Measurements from ENCODE around the gene SNED1.

The SNED1 gene

GRCh38 chr2:241068942-241069810 is 70.8 kb downstream of the SNED1 start:
- no peak for DNase-seq

GRCh38 chr2:241069821-241070281 is 71.4 kb downstream of the SNED1 start:
- DNase-seq, result no peak

- DNase-seq, result no peak
Observed at GRCh38 chr2:241070361-241070760, 71.9 kb downstream of the SNED1 start.

GRCh38 chr2:241070811-241071676 is 72.6 kb downstream of the SNED1 start:
- DNase-seq, result no peak

- no peak for DNase-seq
Observed at GRCh38 chr2:241071677-241072111, 73.3 kb downstream of the SNED1 start.

GRCh38 chr2:241072151-241072550 is 73.7 kb downstream of the SNED1 start:
- no peak for DNase-seq

- DNase-seq, result no peak
Observed at GRCh38 chr2:241072553-241073165, 74.2 kb downstream of the SNED1 start.

GRCh38 chr2:241073166-241074064 is 75.0 kb downstream of the SNED1 start:
- DNase-seq, result no peak

- DNase-seq, result no peak
Observed at GRCh38 chr2:241074065-241074818, 75.8 kb downstream of the SNED1 start.

- no peak for DNase-seq
Observed at GRCh38 chr2:241074901-241075540, 76.6 kb downstream of the SNED1 start.

- no peak for DNase-seq
Observed at GRCh38 chr2:241080405-241081189, 82.2 kb downstream of the SNED1 start.

GRCh38 chr2:241081190-241081642 is 82.8 kb downstream of the SNED1 start:
- no peak for DNase-seq

- no peak for DNase-seq
Observed at GRCh38 chr2:241081643-241082340, 83.4 kb downstream of the SNED1 start.

GRCh38 chr2:241082341-241083090 is 84.1 kb downstream of the SNED1 start:
- DNase-seq, result no peak

- DNase-seq, result no peak
Observed at GRCh38 chr2:241083091-241083415, 84.6 kb downstream of the SNED1 start.

- DNase-seq, result no peak
Observed at GRCh38 chr2:241084856-241085444, 86.5 kb downstream of the SNED1 start.

- DNase-seq, result no peak
Observed at GRCh38 chr2:241087420-241088268, 89.2 kb downstream of the SNED1 start.
